GM20431 (cell line): Measurements from ENCODE around the gene PRKAG3.
"Not testable (repeated sequence)": the region's sequence is repeated elsewhere in the genome, so short reads cannot be mapped to it uniquely, and the experiment has no call there.

ENCODE experiments used
- in situ Hi-C: fragments of 300-500 bp; cut with MseI, MboI; formaldehyde crosslinking; loops from one replicate; pipeline ENCODE4 v1.15.0; 2020; ENCODE audit warnings: low sequenced_read_pairs; ENCODE audit not compliant: unreplicated experiment

The PRKAG3 gene

GRCh38 chr2:218798767-218799504 is 32.7 kb downstream of the PRKAG3 start:
- in situ Hi-C loops = no loop called here

- in situ Hi-C loops = no loop called here
These were observed 34.9 kb downstream of the PRKAG3 start for GRCh38 chr2:218796691-218797090.

- in situ Hi-C loops = no loop called here
These were observed 39.2 kb downstream of the PRKAG3 start for GRCh38 chr2:218792433-218792832.

GRCh38 chr2:218788529-218789255 is 42.9 kb downstream of the PRKAG3 start:
- in situ Hi-C loops = no loop called here

- in situ Hi-C loops = no loop called here
These were observed 45.5 kb downstream of the PRKAG3 start for GRCh38 chr2:218786133-218786532.

- in situ Hi-C loops = no loop called here
These were observed 46.5 kb downstream of the PRKAG3 start for GRCh38 chr2:218785103-218785502.

- in situ Hi-C loops = no loop called here
These were observed 47.9 kb downstream of the PRKAG3 start for GRCh38 chr2:218783688-218784087.

- in situ Hi-C loops = no loop called here
These were observed 49.1 kb downstream of the PRKAG3 start for GRCh38 chr2:218782528-218782844.

- in situ Hi-C loops = no loop called here
These were observed 49.7 kb downstream of the PRKAG3 start, which contains the start of gene CYP27A1 for GRCh38 chr2:218781691-218782527. CYP27A1 (plus strand) TSS chr2:218782147; CDS start chr2:218782183, 36 bp downstream.

- in situ Hi-C loops = no loop called here
These were observed 50.5 kb downstream of the PRKAG3 start for GRCh38 chr2:218780851-218781690.

- in situ Hi-C loops = no loop called here
These were observed 51.6 kb downstream of the PRKAG3 start for GRCh38 chr2:218780046-218780445.

- in situ Hi-C loops = no loop called here
These were observed 54.2 kb downstream of the PRKAG3 start for GRCh38 chr2:218777276-218777990.

- in situ Hi-C loops = no loop called here
These were observed 55.1 kb downstream of the PRKAG3 start for GRCh38 chr2:218776488-218776887.

GRCh38 chr2:218773881-218774280 is 57.7 kb downstream of the PRKAG3 start:
- in situ Hi-C loops = no loop called here

GRCh38 chr2:218772759-218773158 is 58.8 kb downstream of the PRKAG3 start:
- in situ Hi-C loops = not testable (repeated sequence)
